K562 (cell line): ENCODE results near the gene RPE65. TPM values are rescaled to one million over a fixed set of nuclear protein-coding genes. Genes with fewer than 3 reads are reported as not detected.

ENCODE experiments used
- CEBPG ChIP-seq, 3 experiments: fragments of 200-800 bp in 1 of 3; sonication (Bioruptor generic) in 1 of 3; sonication (generic) in 1 of 3; formaldehyde crosslinking in 1 of 3; IDR thresholded peaks in 2 of 3; conservative IDR thresholded peaks in 1 of 3; 2 replicates each; pipeline versions ENCODE4 v1.6.1 to v1.8.0; 2016 to 2022; ENCODE audit warnings: missing compliant biosample characterization in 2 of 3, missing genetic modification characterization in 2 of 3, mild to moderate bottlenecking in 1 of 3, missing genetic modification reagents in 1 of 3
- ELF2 ChIP-seq: fragments of 250-450 bp; sonication (Bioruptor Pico); IDR thresholded peaks from 2 replicates; pipeline ENCODE4 v1.5.0; 2021; ENCODE audit warnings: mild to moderate bottlenecking
- ESRRA ChIP-seq: fragments of 450-650 bp; IDR thresholded peaks from 2 replicates; pipeline ENCODE4 v1.6.1; 2014; ENCODE audit warnings: low read depth, mild to moderate bottlenecking, moderate library complexity, borderline replicate concordance
- FOXK2 ChIP-seq, 2 experiments: fragments of 450-650 bp; IDR thresholded peaks in 1 of 2; conservative IDR thresholded peaks in 1 of 2; 2 replicates each; pipeline ENCODE4 v1.6.1; 2016; ENCODE audit warnings: low read depth in 2 of 2, mild to moderate bottlenecking in 1 of 2
- HDAC1 ChIP-seq, 2 experiments: fragments of 450-650 bp; IDR thresholded peaks; 2 replicates each; pipeline ENCODE4 v1.6.1; 2016 to 2017; ENCODE audit warnings: inconsistent platforms in 1 of 2, mild to moderate bottlenecking in 1 of 2, moderate library complexity in 1 of 2
- MCM5 ChIP-seq: fragments of 450-650 bp; IDR thresholded peaks from 2 replicates; pipeline ENCODE4 v1.6.1; 2016; ENCODE audit warnings: low read depth
- MEIS2 ChIP-seq: fragments of 450-650 bp; IDR thresholded peaks from 2 replicates; pipeline ENCODE4 v1.6.1; 2014; ENCODE audit warnings: mild to moderate bottlenecking; ENCODE audit not compliant: partially characterized antibody
- NFE2L1 ChIP-seq: fragments of 450-650 bp; IDR thresholded peaks from 2 replicates; pipeline ENCODE4 v1.6.1; 2016; ENCODE audit warnings: missing genetic modification characterization, low read depth, mild to moderate bottlenecking, missing compliant biosample characterization, moderate library complexity, borderline replicate concordance
- PKNOX1 ChIP-seq: fragments of 450-650 bp; IDR thresholded peaks from 2 replicates; pipeline ENCODE4 v1.6.1; 2016
- RBM14 ChIP-seq: fragments of 200-400 bp; formaldehyde crosslinking; IDR thresholded peaks from 2 replicates; pipeline ENCODE4 v1.6.1; 2018; ENCODE audit warnings: low read depth, mild to moderate bottlenecking, low read length, moderate library complexity, borderline replicate concordance; ENCODE audit not compliant: insufficient read depth
- RBM34 ChIP-seq: fragments of 200-400 bp; formaldehyde crosslinking; IDR thresholded peaks from 2 replicates; pipeline ENCODE4 v1.6.1; 2018; ENCODE audit warnings: low read length, borderline replicate concordance; ENCODE audit not compliant: insufficient read depth
- SMAD4 ChIP-seq: fragments of 250-450 bp; sonication (Bioruptor Pico); conservative IDR thresholded peaks from 2 replicates; pipeline ENCODE4 v1.8.0; 2021; ENCODE audit warnings: inconsistent platforms, mild to moderate bottlenecking, moderate library complexity
- SOX6 ChIP-seq: fragments of 450-650 bp; IDR thresholded peaks from 2 replicates; pipeline ENCODE4 v1.6.1; 2014; ENCODE audit warnings: mild to moderate bottlenecking
- SRSF7 ChIP-seq: fragments of 200-400 bp; formaldehyde crosslinking; optimal IDR thresholded peaks from 2 replicates; pipeline ENCODE3; 2017; ENCODE audit warnings: mild to moderate bottlenecking, low read depth, low read length
- XRCC5 ChIP-seq: fragments of 200-400 bp; formaldehyde crosslinking; IDR thresholded peaks from 2 replicates; pipeline ENCODE4 v1.6.1; 2017; ENCODE audit warnings: low read depth, mild to moderate bottlenecking, low read length
- polyA plus RNA-seq, 8 experiments: library from polyadenylated mRNA; depleted of rRNA in 4 of 8; stranded (reverse) in 5 of 8; unstranded in 3 of 8; fragments of >200 nt; fragmentation: Nextera tagmentation in 2 of 8; fragmentation: Illumina TruSeq in 1 of 8; extraction: Ambion mirVana in 2 of 8; extraction: Trizol in 1 of 8; gene quantifications; 2 replicates each; pipeline versions ENCODE4 v1.2.1 to v1.2.3, GENCODE V29; 2011 to 2014; ENCODE audit warnings: inconsistent platforms in 1 of 8, missing spikeins in 1 of 8
- total RNA-seq, 7 experiments: library from RNA; depleted of rRNA in 6 of 7; stranded (reverse); fragments of >200 nt in 6 of 7; fragmentation: Illumina TruSeq in 2 of 7; extraction: Trizol in 2 of 7; gene quantifications; 2 replicates each; pipeline versions ENCODE4 v1.2.1 to v1.2.3, GENCODE V29; 2011 to 2021; ENCODE audit warnings: low replicate concordance in 1 of 7
- TF ChIP-seq, protein P1 (sequence below): fragments of 200-800 bp; sonication (Bioruptor generic); IDR thresholded peaks from 2 replicates; pipeline ENCODE4 v1.6.1; 2017; ENCODE audit warnings: missing genetic modification characterization, missing compliant biosample characterization
- TF ChIP-seq, protein P2 (sequence below), 2 experiments: fragments of 450-650 bp in 1 of 2; sonication (generic) in 1 of 2; formaldehyde crosslinking in 1 of 2; IDR thresholded peaks in 1 of 2; conservative IDR thresholded peaks in 1 of 2; 2 replicates each; pipeline versions ENCODE4 v1.6.1 to v1.8.1; 2016 to 2023; ENCODE audit warnings: mild to moderate bottlenecking in 2 of 2, moderate library complexity in 2 of 2, inconsistent platforms in 1 of 2, missing genetic modification reagents in 1 of 2
- TF ChIP-seq, protein P3 (sequence below): fragments of 450-650 bp; formaldehyde crosslinking; IDR thresholded peaks from 2 replicates; pipeline ENCODE4 v1.4.0; 2020; ENCODE audit warnings: mild to moderate bottlenecking

The RPE65 gene
- total and polyA plus RNA-seq, 9 of the 15 experiments (the other 6 are each of a cell fraction or from before 2014, with no cell fraction given), result 0.14 TPM; not detected in 8

DNA sequence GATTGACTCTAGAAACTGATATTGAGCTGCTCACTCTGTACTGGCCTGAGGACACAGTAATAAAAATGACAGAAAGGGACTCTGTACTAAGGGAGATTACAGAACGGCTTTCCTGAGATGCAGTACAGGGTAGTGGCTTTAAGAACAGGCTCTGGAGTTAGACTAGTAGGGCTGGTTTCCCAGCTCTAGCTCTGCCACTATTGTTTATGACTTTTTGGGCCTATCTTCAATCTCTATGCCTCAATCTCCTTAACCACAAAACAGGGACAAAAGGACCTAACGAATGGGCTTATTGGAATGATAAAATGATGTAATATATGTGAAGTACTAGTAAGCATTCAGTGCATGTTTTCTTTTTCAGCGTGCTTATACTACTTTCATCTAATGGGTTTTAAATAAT lies 45.8 kb upstream of the RPE65 start (continued):
- TF ChIP-seq PKNOX1 (peak; percentile 53; the same call in 1 of the 2 replicates), SOX6 (peak; percentile 63; the same call in 1 of the 2 replicates), MEIS2 (peak; percentile 61), NFE2L1 (no peak), MCM5 (no peak), CEBPG (CRISPR knock-in tag; IDR thresholded peaks at IDR 0.05) (0 out of 2 replicates have a peak, but pooled peaks have one; percentile 43), CEBPG (tag; conservative IDR thresholded peaks at IDR 0.05 in 1 of 2, IDR thresholded peaks at IDR 0.05 in 1 of 2) (peak in 1 of 2 experiments; percentile 69; a peak in 2 of 4 replicates), HDAC1 (IDR thresholded peaks at IDR 0.05) (no peak), ESRRA (peak; percentile 40; the same call in 1 of the 2 replicates), ELF2 (CRISPR knock-in tag) (no peak), XRCC5 (no peak), SMAD4 (CRISPR knock-in tag) (no peak), FOXK2 (conservative IDR thresholded peaks at IDR 0.05 in 1 of 2, IDR thresholded peaks at IDR 0.05 in 1 of 2; ENCODE audit: low read depth in 2 of 2) (peak in 1 of 2 experiments; percentile 38; a peak in 1 of 4 replicates), RBM14 (no peak), RBM34 (no peak), SRSF7 (no peak)
- TF ChIP-seq, protein P1, sequence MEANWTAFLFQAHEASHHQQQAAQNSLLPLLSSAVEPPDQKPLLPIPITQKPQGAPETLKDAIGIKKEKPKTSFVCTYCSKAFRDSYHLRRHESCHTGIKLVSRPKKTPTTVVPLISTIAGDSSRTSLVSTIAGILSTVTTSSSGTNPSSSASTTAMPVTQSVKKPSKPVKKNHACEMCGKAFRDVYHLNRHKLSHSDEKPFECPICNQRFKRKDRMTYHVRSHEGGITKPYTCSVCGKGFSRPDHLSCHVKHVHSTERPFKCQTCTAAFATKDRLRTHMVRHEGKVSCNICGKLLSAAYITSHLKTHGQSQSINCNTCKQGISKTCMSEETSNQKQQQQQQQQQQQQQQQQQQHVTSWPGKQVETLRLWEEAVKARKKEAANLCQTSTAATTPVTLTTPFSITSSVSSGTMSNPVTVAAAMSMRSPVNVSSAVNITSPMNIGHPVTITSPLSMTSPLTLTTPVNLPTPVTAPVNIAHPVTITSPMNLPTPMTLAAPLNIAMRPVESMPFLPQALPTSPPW (CRISPR knock-in tag), result no peak
- TF ChIP-seq, protein P2, sequence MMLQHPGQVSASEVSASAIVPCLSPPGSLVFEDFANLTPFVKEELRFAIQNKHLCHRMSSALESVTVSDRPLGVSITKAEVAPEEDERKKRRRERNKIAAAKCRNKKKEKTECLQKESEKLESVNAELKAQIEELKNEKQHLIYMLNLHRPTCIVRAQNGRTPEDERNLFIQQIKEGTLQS (IDR thresholded peaks at IDR 0.05), result peak; percentile 69
- TF ChIP-seq, protein P2 (CRISPR knock-in tag; conservative IDR thresholded peaks at IDR 0.05), result no peak
- TF ChIP-seq, protein P3, sequence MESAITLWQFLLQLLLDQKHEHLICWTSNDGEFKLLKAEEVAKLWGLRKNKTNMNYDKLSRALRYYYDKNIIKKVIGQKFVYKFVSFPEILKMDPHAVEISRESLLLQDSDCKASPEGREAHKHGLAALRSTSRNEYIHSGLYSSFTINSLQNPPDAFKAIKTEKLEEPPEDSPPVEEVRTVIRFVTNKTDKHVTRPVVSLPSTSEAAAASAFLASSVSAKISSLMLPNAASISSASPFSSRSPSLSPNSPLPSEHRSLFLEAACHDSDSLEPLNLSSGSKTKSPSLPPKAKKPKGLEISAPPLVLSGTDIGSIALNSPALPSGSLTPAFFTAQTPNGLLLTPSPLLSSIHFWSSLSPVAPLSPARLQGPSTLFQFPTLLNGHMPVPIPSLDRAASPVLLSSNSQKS, result no peak
